Adrenal gland (tissue), 12 donors: Measurements from ENCODE around the gene PCNX2. TPM values are rescaled to one million over a fixed set of nuclear protein-coding genes. Genes with fewer than 3 reads are reported as not detected.

Experiments used
- DNase-seq, 7 donors: peaks; one replicate each; pipeline ENCODE4 v3.0.0-alpha.2; 2019 to 2020
- H3K27ac ChIP-seq, 5 donors: fragments of 200-600 bp; sonication (generic) in 4 of 5; 1 replicate in 3 of 5; 2 replicates in 2 of 5; pipeline versions ENCODE4 v1.5.1 to v1.8.0; 2016 to 2020; ENCODE audit warnings: mild to moderate bottlenecking in 1 of 5
- H3K27me3 ChIP-seq: fragments of 200-600 bp; 2 replicates; pipeline ENCODE4 v1.8.0; 2021
- H3K36me3 ChIP-seq, 2 donors: fragments of 200-600 bp; replicated peaks in 1 of 2; 1 replicate in 1 of 2; 2 replicates in 1 of 2; pipeline versions ENCODE4 v1.5.1 to v1.8.0; 2018 to 2022
- H3K4me1 ChIP-seq, 2 donors: fragments of 200-600 bp; replicated peaks in 1 of 2; 1 replicate in 1 of 2; 2 replicates in 1 of 2; pipeline versions ENCODE4 v1.5.1 to v1.8.0; 2018 to 2021
- H3K4me3 ChIP-seq, 4 donors: fragments of 200-600 bp; sonication (generic) in 3 of 4; one replicate each; pipeline ENCODE4 v1.5.1; 2016 to 2018
- H3K9me3 ChIP-seq, 3 donors: fragments of 200-600 bp; sonication (generic) in 1 of 3; replicated peaks in 1 of 3; 1 replicate in 2 of 3; 2 replicates in 1 of 3; pipeline versions ENCODE4 v1.5.1 to v1.8.0; 2016 to 2021
- POLR2A ChIP-seq, 2 donors: fragments of 450-650 bp; IDR thresholded peaks; one replicate each; pipeline ENCODE4 v1.6.1; 2017; ENCODE audit warnings: antibody characterized with exemption in 2 of 2, mild to moderate bottlenecking in 2 of 2, moderate library complexity in 1 of 2
- WGBS, 4 donors: extraction: QIAGEN DNeasy Blood & Tissue Kit in 2 of 4; methylation state at CpG; one replicate each; pipeline versions ENCODE4 v1.1.5 to v1.1.7; 2013 to 2017; 5-methylcytosine and 5-hydroxymethylcytosine counted together
- intact Hi-C, 2 donors: fragments of 100-400 bp; cut with DNase I; formaldehyde crosslinking; loops; one replicate each; pipeline versions ENCODE4 v1.14.1 to v1.15.0; 2022 to 2023
- polyA plus RNA-seq, 3 donors: library from polyadenylated mRNA; stranded (reverse); fragments of 200-250 nt in 2 of 3; fragments of 350-450 nt in 1 of 3; fragmentation: Illumina TruSeq in 1 of 3; extraction: RNeasy Lipid Tissue Mini Kit (QIAGEN cat#74804) in 1 of 3; gene quantifications; one replicate each; pipeline ENCODE4 v1.2.3, GENCODE V29; 2013 to 2014
- total RNA-seq, 9 donors: library from RNA; depleted of rRNA in 4 of 9; stranded (reverse); fragments of >200 nt in 4 of 9; fragments of 120-200 nt in 1 of 9; fragmentation: NEBNext Ultra II Directional in 1 of 9; extraction: Animal tissue kit (Norgen Biotek cat#: 25700) in 1 of 9; gene quantifications; one replicate each; pipeline versions ENCODE4 v1.1.0 to v1.2.4, GENCODE V29; 2013 to 2023
- TF ChIP-seq, protein P1 (sequence below), 6 experiments: fragments of 450-650 bp in 4 of 6; fragments of 200-600 bp in 2 of 6; sonication (generic) in 1 of 6; IDR thresholded peaks; 1 replicate in 5 of 6; 2 replicates in 1 of 6; pipeline versions ENCODE4 v1.5.1 to v1.8.0; 2016 to 2021; ENCODE audit warnings: antibody characterized with exemption in 6 of 6, mild to moderate bottlenecking in 2 of 6, moderate library complexity in 1 of 6
- donor health status: healthy with polysubstance abuse.
- donor health status: Bipolar disorder and iron deficiency.
- donor health status: DM: yes; HTN: yes; CAD: no.
- donor health status: DM: no; HTN: no; CAD: no.
- donor health status: DM: no; HTN: no; CAD: no.
- donor health status: DM: yes; HTN: yes; CAD: no.

The PCNX2 gene
- total and polyA plus RNA-seq, 12 donors = 2.2 to 14.5 (median 5.5) TPM

DNA sequence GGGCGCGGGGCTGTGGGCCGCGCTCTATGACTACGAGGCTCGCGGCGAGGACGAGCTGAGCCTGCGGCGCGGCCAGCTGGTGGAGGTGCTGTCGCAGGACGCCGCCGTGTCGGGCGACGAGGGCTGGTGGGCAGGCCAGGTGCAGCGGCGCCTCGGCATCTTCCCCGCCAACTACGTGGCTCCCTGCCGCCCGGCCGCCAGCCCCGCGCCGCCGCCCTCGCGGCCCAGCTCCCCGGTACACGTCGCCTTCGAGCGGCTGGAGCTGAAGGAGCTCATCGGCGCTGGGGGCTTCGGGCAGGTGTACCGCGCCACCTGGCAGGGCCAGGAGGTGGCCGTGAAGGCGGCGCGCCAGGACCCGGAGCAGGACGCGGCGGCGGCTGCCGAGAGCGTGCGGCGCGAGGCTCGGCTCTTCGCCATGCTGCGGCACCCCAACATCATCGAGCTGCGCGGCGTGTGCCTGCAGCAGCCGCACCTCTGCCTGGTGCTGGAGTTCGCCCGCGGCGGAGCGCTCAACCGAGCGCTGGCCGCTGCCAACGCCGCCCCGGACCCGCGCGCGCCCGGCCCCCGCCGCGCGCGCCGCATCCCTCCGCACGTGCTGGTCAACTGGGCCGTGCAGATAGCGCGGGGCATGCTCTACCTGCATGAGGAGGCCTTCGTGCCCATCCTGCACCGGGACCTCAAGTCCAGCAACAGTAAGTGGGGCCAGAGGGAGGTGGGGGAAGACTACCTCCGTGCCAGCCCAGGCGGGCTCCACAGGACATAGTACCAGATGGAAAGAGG lies 32.8 kb upstream of the PCNX2 start:
- Histone ChIP-seq H3K36me3 (no peaks in the 10 kb centered on the region), H3K9me3 (no peaks in the 10 kb centered on the region), H3K4me3 (peak overlapping the region in 3 of 4 donors; percentile 11 to 83 (median 29)), H3K27ac (peak overlapping the region in 4 of 5 donors; percentile 50 to 92 (median 81)), H3K27me3 (no peaks in the 10 kb centered on the region), H3K4me1 (peaks cover 4 to 16% of the 10 kb centered on the region in 2 donors)
- intact Hi-C loops = no loop called here
- WGBS, 4 donors = 1 to 2% (median 1%) methylated on average over 12 to 96 of the region's 96 CpGs
- DNase-seq = peak; percentile 20 to 55 (median 32)
- TF ChIP-seq POLR2A (IDR thresholded peaks at IDR 0.05) = no peak
- TF ChIP-seq, protein P1, sequence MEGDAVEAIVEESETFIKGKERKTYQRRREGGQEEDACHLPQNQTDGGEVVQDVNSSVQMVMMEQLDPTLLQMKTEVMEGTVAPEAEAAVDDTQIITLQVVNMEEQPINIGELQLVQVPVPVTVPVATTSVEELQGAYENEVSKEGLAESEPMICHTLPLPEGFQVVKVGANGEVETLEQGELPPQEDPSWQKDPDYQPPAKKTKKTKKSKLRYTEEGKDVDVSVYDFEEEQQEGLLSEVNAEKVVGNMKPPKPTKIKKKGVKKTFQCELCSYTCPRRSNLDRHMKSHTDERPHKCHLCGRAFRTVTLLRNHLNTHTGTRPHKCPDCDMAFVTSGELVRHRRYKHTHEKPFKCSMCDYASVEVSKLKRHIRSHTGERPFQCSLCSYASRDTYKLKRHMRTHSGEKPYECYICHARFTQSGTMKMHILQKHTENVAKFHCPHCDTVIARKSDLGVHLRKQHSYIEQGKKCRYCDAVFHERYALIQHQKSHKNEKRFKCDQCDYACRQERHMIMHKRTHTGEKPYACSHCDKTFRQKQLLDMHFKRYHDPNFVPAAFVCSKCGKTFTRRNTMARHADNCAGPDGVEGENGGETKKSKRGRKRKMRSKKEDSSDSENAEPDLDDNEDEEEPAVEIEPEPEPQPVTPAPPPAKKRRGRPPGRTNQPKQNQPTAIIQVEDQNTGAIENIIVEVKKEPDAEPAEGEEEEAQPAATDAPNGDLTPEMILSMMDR (IDR thresholded peaks at IDR 0.05) = peak in 1 of 6 experiments; percentile 1

DNA sequence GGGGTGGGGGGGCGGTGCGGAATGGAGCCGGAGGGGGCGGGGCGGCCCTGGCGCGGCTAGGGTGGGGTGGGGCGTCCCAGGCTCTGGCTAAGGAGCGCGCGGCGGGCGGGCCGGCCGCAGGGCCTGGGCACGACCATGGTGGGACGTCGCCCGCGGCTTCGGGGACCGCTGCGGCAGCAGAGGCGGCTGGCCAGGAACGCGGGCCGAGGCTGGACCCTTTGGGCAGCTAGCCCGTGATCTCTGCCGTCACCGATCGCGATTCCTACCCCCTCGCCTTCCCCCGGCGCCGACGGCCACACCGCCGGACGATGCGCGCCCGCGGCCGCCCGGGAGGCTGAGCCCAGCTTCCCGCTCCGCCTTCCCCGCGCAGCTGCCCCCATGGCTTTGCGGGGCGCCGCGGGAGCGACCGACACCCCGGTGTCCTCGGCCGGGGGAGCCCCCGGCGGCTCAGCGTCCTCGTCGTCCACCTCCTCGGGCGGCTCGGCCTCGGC lies 32.2 kb upstream of the PCNX2 start, which contains the start of gene MAP3K21:
Gene MAP3K21, plus strand, starts transcription at position 74 of the 491 bp plus-strand sequence. Its CDS starts 305 bp downstream, at position 379.
- no peak for DNase-seq
- H3K9me3 ChIP-seq = no peaks in the 10 kb centered on the region
- 1% methylated on average over 44 to 67 of the region's 68 CpGs; no CpG with 5 or more reads in 2 of the 4 donors for WGBS, 4 donors
- TF ChIP-seq, protein P1 (IDR thresholded peaks at IDR 0.05) = no peak
- TF ChIP-seq POLR2A (IDR thresholded peaks at IDR 0.05) = peak in 1 of 2 donors; percentile 69
- no peaks in the 10 kb centered on the region for H3K27me3 ChIP-seq
- H3K4me1 ChIP-seq = peaks cover 4 to 11% of the 10 kb centered on the region in 2 donors
- H3K4me3 ChIP-seq = peak within 1 kb of the TSS in 3 of 4 donors; percentile 25 to 83 (median 42)
- intact Hi-C loops = no loop called here
- H3K36me3 ChIP-seq = no peaks in the 10 kb centered on the region
- peak within 1 kb of the TSS; percentile 53 to 92 (median 76) for H3K27ac ChIP-seq

DNA sequence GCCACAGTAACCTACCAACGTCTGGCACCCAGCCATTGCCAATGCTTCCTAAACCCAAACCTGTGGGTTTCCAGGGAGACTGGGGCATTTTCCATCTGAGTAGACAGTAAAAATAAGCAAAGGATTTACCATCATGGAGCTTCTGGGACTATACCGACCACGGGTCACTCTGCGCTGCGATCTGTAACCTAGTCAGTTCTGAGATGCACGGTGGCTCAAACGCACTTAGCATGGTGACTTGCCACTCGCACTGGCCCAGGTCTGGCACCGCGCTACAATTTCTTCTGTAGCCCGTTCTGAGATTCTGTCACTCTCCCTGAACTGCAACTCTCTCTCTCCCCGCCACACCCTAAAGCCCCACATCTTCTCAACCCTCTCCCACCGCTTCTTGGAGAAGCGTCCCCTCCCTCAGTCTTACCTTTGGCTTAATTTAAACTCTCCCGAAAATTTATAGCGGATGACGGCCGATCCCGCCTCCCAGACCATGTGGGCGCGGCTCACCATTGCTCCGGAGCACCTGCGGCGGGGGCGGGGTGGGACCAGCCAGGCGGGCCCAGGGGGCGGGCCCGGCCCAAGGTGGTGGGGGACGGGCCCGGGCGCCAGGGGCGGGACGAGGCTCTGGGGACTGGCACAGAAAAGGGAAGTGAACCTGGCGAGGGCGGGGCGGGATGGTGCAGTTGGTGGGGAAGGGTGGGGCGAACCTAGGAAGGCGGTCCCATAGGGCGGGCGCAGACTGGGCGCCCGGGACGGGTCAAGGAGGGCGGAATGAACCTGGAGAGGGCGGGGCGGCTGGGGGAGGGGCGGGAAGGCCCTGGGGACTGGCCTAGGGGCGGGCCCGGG lies 31.5 kb upstream of the PCNX2 start:
- H3K4me1 ChIP-seq = peaks cover 4 to 8% of the 10 kb centered on the region in 2 donors
- peak overlapping the region; percentile 53 to 92 (median 76) for H3K27ac ChIP-seq
- WGBS, 4 donors = 3 to 7% (median 5%) methylated on average over 18 to 48 of the region's 49 CpGs
- peak in 1 of 2 donors; percentile 47 for TF ChIP-seq POLR2A (IDR thresholded peaks at IDR 0.05)
- TF ChIP-seq, protein P1 (IDR thresholded peaks at IDR 0.05) = no peak
- intact Hi-C loops = no loop called here
- no peaks in the 10 kb centered on the region for H3K9me3 ChIP-seq
- peak overlapping the region in 3 of 4 donors; percentile 25 to 83 (median 42) for H3K4me3 ChIP-seq
- no peaks in the 10 kb centered on the region for H3K27me3 ChIP-seq
- peak; percentile 92 to 97 (median 95) for DNase-seq
- no peaks in the 10 kb centered on the region for H3K36me3 ChIP-seq

DNA sequence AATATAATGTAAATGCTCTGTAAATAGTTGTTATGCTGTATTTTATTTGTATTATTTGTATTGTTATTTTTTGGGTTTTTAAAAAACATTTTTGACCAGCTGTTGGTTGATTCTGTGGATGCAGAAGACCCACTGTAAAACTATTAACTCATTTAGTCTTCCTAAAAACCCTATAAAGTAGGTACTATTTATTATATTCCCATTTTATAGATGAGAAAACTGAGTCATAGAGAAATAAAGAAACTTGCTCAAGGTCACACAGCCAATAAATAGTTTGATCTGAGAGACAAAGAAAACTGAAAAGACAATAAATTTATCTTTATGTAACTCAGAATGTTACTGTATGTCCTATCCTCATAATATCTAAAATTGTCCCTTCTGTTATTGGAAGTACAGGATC lies 30.8 kb upstream of the PCNX2 start:
- H3K36me3 ChIP-seq = no peaks in the 10 kb centered on the region
- peaks cover 4 to 8% of the 10 kb centered on the region in 2 donors for H3K4me1 ChIP-seq
- peak overlapping the region in 2 of 5 donors; percentile 76 to 86 for H3K27ac ChIP-seq
- H3K27me3 ChIP-seq = no peaks in the 10 kb centered on the region
- no peak for TF ChIP-seq POLR2A (IDR thresholded peaks at IDR 0.05)
- TF ChIP-seq, protein P1 (IDR thresholded peaks at IDR 0.05) = no peak
- H3K4me3 ChIP-seq = no peak overlapping the region
- no peaks in the 10 kb centered on the region for H3K9me3 ChIP-seq
- intact Hi-C loops = no loop called here
- DNase-seq = no peak
